ENCODE measurements around the gene TRAPPC12.
A peak's percentile ranks its signal among the peaks of the same experiment; 100 is the strongest.

TRAPPC12 gene

GRCh38 chr2:3476321-3476984 is 97.0 kb downstream of the TRAPPC12 start:
- Mint-ChIP-seq H3K36me3 (ENCODE audit: low read depth) (peaks cover 56% of the 10 kb centered on the region), H3K27ac (peak overlapping the region; percentile 98), H3K27me3 (ENCODE audit: low read depth, poor library complexity) (peaks cover 2% of the 10 kb centered on the region), H3K4me1 (peaks cover 43% of the 10 kb centered on the region), H3K4me3 (peak overlapping the region; percentile 53), H3K9me3 (no peaks in the 10 kb centered on the region)
- DNase-seq = no peak
- TF ChIP-seq, protein P1, sequence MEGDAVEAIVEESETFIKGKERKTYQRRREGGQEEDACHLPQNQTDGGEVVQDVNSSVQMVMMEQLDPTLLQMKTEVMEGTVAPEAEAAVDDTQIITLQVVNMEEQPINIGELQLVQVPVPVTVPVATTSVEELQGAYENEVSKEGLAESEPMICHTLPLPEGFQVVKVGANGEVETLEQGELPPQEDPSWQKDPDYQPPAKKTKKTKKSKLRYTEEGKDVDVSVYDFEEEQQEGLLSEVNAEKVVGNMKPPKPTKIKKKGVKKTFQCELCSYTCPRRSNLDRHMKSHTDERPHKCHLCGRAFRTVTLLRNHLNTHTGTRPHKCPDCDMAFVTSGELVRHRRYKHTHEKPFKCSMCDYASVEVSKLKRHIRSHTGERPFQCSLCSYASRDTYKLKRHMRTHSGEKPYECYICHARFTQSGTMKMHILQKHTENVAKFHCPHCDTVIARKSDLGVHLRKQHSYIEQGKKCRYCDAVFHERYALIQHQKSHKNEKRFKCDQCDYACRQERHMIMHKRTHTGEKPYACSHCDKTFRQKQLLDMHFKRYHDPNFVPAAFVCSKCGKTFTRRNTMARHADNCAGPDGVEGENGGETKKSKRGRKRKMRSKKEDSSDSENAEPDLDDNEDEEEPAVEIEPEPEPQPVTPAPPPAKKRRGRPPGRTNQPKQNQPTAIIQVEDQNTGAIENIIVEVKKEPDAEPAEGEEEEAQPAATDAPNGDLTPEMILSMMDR (IDR thresholded peaks at IDR 0.05) = no peak

GRCh38 chr2:3476985-3477327 is 97.5 kb downstream of the TRAPPC12 start:
- no peak for DNase-seq
- Mint-ChIP-seq H3K4me3 (no peak overlapping the region), H3K4me1 (peaks cover 40% of the 10 kb centered on the region), H3K27ac (peak overlapping the region; percentile 98), H3K9me3 (no peaks in the 10 kb centered on the region), H3K27me3 (ENCODE audit: low read depth, poor library complexity) (peaks cover 2% of the 10 kb centered on the region), H3K36me3 (ENCODE audit: low read depth) (peaks cover 54% of the 10 kb centered on the region)
- TF ChIP-seq, protein P1 (IDR thresholded peaks at IDR 0.05) = no peak

GRCh38 chr2:3478846-3479385 is 99.4 kb downstream of the TRAPPC12 start:
- no peaks in the 10 kb centered on the region for H3K27me3 Mint-ChIP-seq (ENCODE audit: low read depth, poor library complexity)
- no peak overlapping the region for H3K27ac Mint-ChIP-seq
- H3K4me1 Mint-ChIP-seq = peaks cover 26% of the 10 kb centered on the region
- no peak for DNase-seq
- TF ChIP-seq, protein P1 (IDR thresholded peaks at IDR 0.05) = no peak
- peaks cover 53% of the 10 kb centered on the region for H3K36me3 Mint-ChIP-seq (ENCODE audit: low read depth)
- no peaks in the 10 kb centered on the region for H3K9me3 Mint-ChIP-seq
- H3K4me3 Mint-ChIP-seq = no peak overlapping the region

DNA sequence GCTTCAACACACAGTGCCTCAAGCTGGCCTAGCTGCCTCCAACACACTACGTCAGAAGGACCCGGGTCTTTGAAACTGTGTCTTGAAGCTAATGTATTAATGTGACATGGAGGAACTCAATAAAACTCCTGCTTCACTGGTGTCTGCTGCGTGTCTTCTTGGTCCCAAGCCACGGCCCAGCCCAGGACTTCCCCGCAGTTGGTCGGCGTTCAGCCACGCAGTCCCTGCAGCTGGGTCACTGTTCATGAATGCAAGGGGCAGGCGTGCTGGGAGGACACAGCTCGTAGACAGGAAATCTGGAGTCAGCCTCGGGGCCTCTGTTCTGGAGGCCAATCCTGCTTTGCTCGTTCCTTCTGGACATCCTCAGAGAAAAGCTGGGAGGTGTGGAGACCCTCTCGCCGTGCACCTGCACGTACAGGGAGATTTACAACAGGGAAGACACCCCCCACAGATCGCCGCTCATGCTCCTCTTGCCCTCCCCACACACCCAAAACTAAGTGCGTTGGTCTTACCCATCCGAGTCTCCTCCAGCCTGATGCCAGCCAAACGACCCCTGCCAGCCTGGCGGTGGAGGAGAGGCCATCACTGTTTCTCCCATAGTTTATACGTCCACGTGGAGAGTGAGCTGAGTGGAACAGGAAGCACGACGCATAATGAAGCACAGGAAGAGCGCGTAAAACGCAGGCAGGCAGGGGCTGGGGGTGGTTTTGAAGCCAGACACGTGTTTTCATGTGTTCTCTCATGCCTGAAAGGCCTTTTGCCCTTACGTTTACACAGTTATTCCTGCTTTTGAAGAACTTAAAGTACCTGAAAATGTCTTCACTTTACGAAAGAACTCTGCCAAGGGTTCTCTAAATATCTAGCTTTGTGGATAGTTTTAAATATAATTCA is 100.2 kb downstream of the TRAPPC12 start:
- no peak for DNase-seq
- TF ChIP-seq, protein P1 (IDR thresholded peaks at IDR 0.05) = no peak
- no peaks in the 10 kb centered on the region for H3K9me3 Mint-ChIP-seq

DNA sequence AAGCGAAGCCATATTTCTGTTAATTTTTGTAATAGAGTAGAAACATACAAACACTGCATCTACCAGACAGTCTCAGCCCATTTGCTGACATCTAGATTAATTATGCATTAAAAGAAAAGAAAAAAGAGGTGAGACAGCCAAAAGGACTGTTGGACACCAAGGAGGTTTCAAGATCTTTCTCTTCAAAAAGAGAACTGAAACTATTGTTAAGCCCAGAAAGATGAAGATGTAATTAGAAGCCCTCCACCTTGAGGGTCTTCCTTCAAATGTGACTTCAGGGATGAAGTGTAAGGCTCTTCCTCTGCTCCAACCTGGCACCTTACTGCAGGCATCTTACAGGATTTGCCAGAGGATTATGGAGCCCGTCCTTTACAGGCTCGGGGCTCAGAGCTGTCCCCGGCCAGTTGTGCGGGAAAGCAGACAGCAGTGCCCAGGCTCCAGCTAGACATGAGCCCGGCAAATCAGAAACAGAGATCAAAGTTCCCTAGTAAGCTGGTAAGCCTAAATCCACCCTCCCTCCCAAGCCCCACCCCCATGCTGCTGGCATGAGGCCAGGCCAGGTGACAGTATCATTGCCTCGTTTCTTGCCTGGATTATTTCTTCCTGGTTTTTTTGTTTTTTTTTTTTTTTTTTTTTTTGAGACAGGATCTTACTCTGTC is 101.0 kb downstream of the TRAPPC12 start:
- TF ChIP-seq, protein P1 (IDR thresholded peaks at IDR 0.05) = no peak
- Mint-ChIP-seq H3K36me3 (ENCODE audit: low read depth) (peaks cover 60% of the 10 kb centered on the region), H3K4me3 (no peak overlapping the region)

More for the DNA sequence above, 100.2 kb downstream of the TRAPPC12 start:
- Mint-ChIP-seq H3K27me3 (ENCODE audit: low read depth, poor library complexity) (no peaks in the 10 kb centered on the region), H3K4me3 (no peak overlapping the region), H3K36me3 (ENCODE audit: low read depth) (peaks cover 57% of the 10 kb centered on the region), H3K27ac (peak overlapping the region; percentile 80), H3K4me1 (peaks cover 26% of the 10 kb centered on the region)

More for the DNA sequence above, 101.0 kb downstream of the TRAPPC12 start:
- DNase-seq = no peak
- H3K9me3 Mint-ChIP-seq = peaks cover 2% of the 10 kb centered on the region
- H3K27me3 Mint-ChIP-seq (ENCODE audit: low read depth, poor library complexity) = no peaks in the 10 kb centered on the region
- peak overlapping the region; percentile 80 for H3K27ac Mint-ChIP-seq
- peaks cover 25% of the 10 kb centered on the region for H3K4me1 Mint-ChIP-seq
